ENCODE results near the gene TNRC18. TPM values are rescaled to one million over a fixed set of nuclear protein-coding genes. Genes with fewer than 3 reads are reported as not detected.

The TNRC18 gene
- total and polyA plus RNA-seq, 9 of the 15 experiments (the other 6 are each of a cell fraction or from before 2014, with no cell fraction given): 0.03 to 43.2 (median 18.0) TPM

- TF ChIP-seq MBD1 (CRISPR knock-in tag; IDR thresholded peaks at IDR 0.05) (no peak), DNMT1 (IDR thresholded peaks at IDR 0.05) (no peak), SP2 (IDR thresholded peaks at IDR 0.05; ENCODE audit: extremely low read depth, low read depth, low read length, poor library complexity, severe bottlenecking) (no peak), ZNF280B (CRISPR knock-in tag; IDR thresholded peaks at IDR 0.05) (no peak), ID3 (CRISPR knock-in tag; IDR thresholded peaks at IDR 0.05) (no peak), ID3 (tag; IDR thresholded peaks at IDR 0.05) (no peak), TAF15 (IDR thresholded peaks at IDR 0.05; ENCODE audit: low read depth, low read length) (no peak), NR2C2 (CRISPR knock-in tag; IDR thresholded peaks at IDR 0.05) (no peak), NR2C2 (tag; IDR thresholded peaks at IDR 0.05) (no peak), ARID2 (IDR thresholded peaks at IDR 0.05) (no peak), C11orf30 (IDR thresholded peaks at IDR 0.05; ENCODE audit: low read depth) (no peak), THAP7 (CRISPR knock-in tag; IDR thresholded peaks at IDR 0.05) (no peak)
Measured at GRCh38 chr7:5367661-5368060, 56.0 kb downstream of the TNRC18 start (continued).
